ENCODE results near the gene UST.

The UST gene

DNA sequence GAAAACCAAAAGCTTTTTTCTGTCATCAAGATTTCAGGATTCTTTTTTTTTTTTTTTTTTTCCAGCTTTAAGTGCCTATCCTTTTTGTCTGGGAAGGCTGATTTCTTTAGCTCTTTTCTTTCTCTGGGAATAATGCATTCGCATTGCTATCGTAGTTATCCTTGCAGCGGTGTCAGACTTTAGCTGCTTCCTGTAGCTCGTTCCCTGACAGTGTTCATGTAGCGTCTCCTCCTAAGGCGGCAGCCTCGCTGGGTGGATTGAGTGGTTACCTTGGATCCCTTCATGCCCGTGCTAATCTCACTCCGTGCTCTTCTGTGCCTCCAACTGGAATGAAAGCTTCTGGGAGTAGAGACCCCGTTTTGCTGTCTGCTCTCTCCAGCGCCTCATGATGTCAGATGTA is 43.1 kb downstream of the UST start:
- in situ Hi-C loops (cut with HindIII; ENCODE audit: low pct_ligation_motif_present, low sequenced_read_pairs) = no loop called here
- Histone ChIP-seq H3K27me3 (replicated peaks) (no peaks in the 10 kb centered on the region), H3K36me3 (replicated peaks) (no peaks in the 10 kb centered on the region), H3K4me3 (ENCODE audit: low read depth, low read length) (no peak overlapping the region), H3K27ac (no peak overlapping the region)
- DNase-seq = no peak
- TF ChIP-seq, protein P1, sequence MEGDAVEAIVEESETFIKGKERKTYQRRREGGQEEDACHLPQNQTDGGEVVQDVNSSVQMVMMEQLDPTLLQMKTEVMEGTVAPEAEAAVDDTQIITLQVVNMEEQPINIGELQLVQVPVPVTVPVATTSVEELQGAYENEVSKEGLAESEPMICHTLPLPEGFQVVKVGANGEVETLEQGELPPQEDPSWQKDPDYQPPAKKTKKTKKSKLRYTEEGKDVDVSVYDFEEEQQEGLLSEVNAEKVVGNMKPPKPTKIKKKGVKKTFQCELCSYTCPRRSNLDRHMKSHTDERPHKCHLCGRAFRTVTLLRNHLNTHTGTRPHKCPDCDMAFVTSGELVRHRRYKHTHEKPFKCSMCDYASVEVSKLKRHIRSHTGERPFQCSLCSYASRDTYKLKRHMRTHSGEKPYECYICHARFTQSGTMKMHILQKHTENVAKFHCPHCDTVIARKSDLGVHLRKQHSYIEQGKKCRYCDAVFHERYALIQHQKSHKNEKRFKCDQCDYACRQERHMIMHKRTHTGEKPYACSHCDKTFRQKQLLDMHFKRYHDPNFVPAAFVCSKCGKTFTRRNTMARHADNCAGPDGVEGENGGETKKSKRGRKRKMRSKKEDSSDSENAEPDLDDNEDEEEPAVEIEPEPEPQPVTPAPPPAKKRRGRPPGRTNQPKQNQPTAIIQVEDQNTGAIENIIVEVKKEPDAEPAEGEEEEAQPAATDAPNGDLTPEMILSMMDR (IDR thresholded peaks at IDR 0.05; ENCODE audit: low read depth, low read length, missing control alignments) = no peak

DNA sequence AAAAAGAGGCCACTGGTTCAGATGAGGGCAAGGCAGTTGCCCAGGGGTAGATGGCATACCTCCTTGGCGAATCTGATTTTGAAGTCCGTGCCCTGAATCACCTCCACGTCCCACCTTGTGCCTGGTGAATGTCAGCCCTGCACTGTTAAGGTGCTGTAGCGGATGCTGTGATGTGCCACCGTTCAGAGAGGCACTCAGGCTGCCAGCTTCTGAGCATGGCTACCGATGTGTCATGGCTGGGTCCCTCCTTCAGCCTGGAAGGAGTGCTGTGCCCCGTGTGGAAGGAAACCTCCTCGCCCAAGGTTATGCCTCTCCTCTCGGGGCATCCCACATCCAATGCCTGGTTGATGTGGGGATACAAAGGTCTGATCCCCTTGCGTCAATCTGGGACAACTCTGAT is 43.6 kb downstream of the UST start:
- no peak for DNase-seq
- in situ Hi-C loops (cut with HindIII; ENCODE audit: low pct_ligation_motif_present, low sequenced_read_pairs) = no loop called here
- TF ChIP-seq, protein P1 (IDR thresholded peaks at IDR 0.05; ENCODE audit: low read depth, low read length, missing control alignments) = no peak
- Histone ChIP-seq H3K27ac (no peak overlapping the region), H3K4me3 (ENCODE audit: low read depth, low read length) (no peak overlapping the region), H3K27me3 (replicated peaks) (no peaks in the 10 kb centered on the region), H3K36me3 (replicated peaks) (no peaks in the 10 kb centered on the region)

DNA sequence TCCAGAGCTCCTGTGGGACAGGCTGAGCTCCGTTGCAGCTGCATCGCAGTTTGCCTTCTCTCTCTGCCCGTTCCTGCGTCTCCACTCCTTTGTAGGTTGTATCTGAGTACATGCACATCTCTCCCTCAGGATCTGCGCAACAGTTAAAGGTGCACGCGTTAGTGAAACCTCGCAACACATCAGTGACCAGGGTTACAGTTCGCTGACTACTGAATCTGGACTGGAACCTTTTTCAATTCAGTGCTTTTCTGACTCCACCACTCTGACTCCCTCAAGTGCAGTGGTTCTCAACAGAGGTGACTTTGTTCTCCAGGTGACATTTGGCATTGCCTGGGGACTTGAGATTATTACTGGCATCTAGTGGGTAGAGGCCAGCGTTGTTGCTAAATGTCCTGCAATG is 44.0 kb downstream of the UST start:
- Histone ChIP-seq H3K27ac (no peak overlapping the region), H3K27me3 (replicated peaks) (no peaks in the 10 kb centered on the region), H3K4me3 (ENCODE audit: low read depth, low read length) (no peak overlapping the region), H3K36me3 (replicated peaks) (no peaks in the 10 kb centered on the region)
- TF ChIP-seq, protein P1 (IDR thresholded peaks at IDR 0.05; ENCODE audit: low read depth, low read length, missing control alignments) = no peak
- in situ Hi-C loops (cut with HindIII; ENCODE audit: low pct_ligation_motif_present, low sequenced_read_pairs) = no loop called here
- no peak for DNase-seq

DNA sequence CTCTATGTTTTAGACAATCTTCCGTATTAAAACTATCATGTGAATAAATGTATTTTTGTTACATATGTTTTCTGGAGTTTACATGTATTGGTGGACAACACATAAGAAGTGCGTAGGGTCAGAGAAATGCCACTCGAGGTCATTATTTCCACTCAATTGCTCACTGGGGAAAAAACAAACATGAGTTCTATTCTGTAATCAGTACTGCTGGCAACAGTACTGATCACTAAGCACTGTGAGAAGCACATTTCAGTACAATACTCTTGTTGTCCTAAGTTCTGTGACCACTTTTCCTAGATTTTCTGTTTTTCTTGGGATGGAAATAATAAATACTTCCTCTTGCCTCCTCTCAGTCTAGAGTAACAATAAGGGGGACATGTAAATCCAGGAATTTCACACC is 44.5 kb downstream of the UST start:
- Histone ChIP-seq H3K27me3 (replicated peaks) (no peaks in the 10 kb centered on the region), H3K36me3 (replicated peaks) (no peaks in the 10 kb centered on the region), H3K27ac (no peak overlapping the region), H3K4me3 (ENCODE audit: low read depth, low read length) (no peak overlapping the region)
- TF ChIP-seq, protein P1 (IDR thresholded peaks at IDR 0.05; ENCODE audit: low read depth, low read length, missing control alignments) = no peak
- in situ Hi-C loops (cut with HindIII; ENCODE audit: low pct_ligation_motif_present, low sequenced_read_pairs) = no loop called here
- DNase-seq = no peak

DNA sequence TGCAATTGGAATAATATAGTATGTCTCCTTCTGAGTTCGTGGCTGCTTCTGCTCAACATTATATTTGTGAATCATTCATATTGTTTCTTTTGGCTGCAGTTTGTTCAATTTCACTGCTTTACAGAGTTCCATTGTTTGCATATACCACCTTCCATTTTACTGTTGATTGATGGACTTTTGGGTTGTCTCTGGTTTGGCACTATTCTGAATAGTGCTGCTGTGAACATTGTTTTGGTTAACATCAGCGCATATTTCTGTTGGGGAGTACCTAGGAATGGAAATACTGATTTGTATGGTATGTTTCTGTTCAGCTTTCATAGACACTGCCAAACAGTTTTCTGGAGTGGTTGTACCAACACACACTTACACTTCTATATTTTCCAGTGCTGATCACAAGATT is 46.9 kb downstream of the UST start:
- Histone ChIP-seq H3K36me3 (replicated peaks) (no peaks in the 10 kb centered on the region), H3K27ac (no peak overlapping the region), H3K27me3 (replicated peaks) (no peaks in the 10 kb centered on the region), H3K4me3 (ENCODE audit: low read depth, low read length) (no peak overlapping the region)
- DNase-seq = no peak
- TF ChIP-seq, protein P1 (IDR thresholded peaks at IDR 0.05; ENCODE audit: low read depth, low read length, missing control alignments) = no peak
- in situ Hi-C loops (cut with HindIII; ENCODE audit: low pct_ligation_motif_present, low sequenced_read_pairs) = no loop called here

DNA sequence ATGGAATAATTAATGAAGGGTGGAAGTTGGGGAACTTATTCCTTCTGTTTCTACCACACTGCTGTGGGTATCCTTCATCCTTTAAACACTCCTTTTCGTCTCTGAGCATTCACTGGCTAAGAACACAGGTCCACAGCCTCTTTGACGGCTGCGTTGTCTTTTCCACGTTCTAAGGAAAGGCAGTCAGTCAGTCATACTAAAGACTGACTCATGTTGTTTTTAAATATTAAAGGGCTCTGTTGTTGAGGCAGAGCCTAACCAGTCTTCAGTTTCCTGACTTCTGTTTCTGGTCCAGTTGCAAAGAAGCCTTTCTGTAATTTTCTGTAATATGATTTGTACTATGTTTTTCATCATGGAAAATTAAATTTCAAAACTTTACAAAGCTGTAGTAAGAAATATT is 48.0 kb downstream of the UST start:
- DNase-seq = no peak
- H3K4me3 ChIP-seq (ENCODE audit: low read depth, low read length) = no peak overlapping the region
- in situ Hi-C loops (cut with HindIII; ENCODE audit: low pct_ligation_motif_present, low sequenced_read_pairs) = no loop called here
- H3K36me3 ChIP-seq (replicated peaks) = no peaks in the 10 kb centered on the region
- H3K27me3 ChIP-seq (replicated peaks) = no peaks in the 10 kb centered on the region
- no peak overlapping the region for H3K27ac ChIP-seq
- TF ChIP-seq, protein P1 (IDR thresholded peaks at IDR 0.05; ENCODE audit: low read depth, low read length, missing control alignments) = no peak
